ENCODE results near the gene APOO. TPM values are rescaled to one million over a fixed set of nuclear protein-coding genes. Genes with fewer than 3 reads are reported as not detected.

Gene APOO
- polyA plus RNA-seq (2013, experiment 1 of 2): 48.2 TPM
- 54.2 TPM for polyA plus RNA-seq (2013, experiment 2 of 2)

DNA sequence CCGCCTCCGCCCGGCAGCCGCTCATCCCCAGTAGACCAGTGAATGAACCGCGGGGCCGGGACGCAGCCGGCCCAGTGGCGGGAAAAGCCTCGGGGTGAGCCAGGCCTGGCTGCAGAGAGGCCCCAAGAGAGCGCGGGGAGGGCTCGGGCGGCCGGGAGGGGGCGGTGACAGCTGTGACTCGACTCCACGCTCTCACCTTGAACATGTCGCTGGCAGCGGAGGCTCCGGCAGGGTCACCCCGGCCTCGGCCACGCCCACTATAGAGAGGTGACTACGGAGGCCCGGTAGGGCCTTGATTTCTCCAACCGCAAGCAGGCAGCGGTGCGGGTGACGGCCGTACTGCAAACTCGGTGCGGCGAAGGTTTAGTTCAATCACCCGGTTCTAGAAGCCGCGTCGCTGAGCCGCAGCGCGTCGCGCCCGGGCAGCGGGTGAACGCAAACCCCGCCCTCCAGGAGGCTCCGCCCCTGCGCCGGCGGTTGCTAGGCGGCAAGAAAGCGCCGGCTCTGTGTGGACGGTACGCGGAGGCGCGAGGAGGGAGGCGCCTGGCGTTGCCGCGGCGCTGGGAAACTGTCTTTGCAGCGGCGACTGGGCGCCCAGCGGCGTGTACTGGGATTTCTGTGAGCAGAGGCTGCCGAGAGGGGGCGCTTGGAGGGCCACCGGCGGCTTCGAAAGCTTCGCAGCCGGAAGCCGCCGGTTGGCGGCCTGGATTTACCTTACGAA lies at the start of gene APOO, which contains the start of gene CXorf58:
Gene APOO (minus strand): TSS at position 441 of the 721 bp plus-strand sequence. CDS start 236 bp downstream, at position 205.
Gene CXorf58 (plus strand): TSS at position 509 of the 721 bp plus-strand sequence. CDS start 2,297 bp downstream, outside the sequence.
- H2BK15ac ChIP-seq (ENCODE audit: low read depth, poor library complexity, severe bottlenecking): no peak within 1 kb of the TSS
- no peak within 1 kb of the TSS for H2AFZ ChIP-seq (ENCODE audit: low read depth, low read length)
- under 1% methylated on average over 70 of the region's 81 CpGs for WGBS
- DNase-seq: peak; percentile 89
- peak within 1 kb of the TSS; percentile 57 for H3K4me2 ChIP-seq (ENCODE audit: low read length, poor library complexity, severe bottlenecking)
- H3K14ac ChIP-seq (ENCODE audit: low read length in 2 of 2): no peak within 1 kb of the TSS
- H2BK12ac ChIP-seq (ENCODE audit: low read length in 2 of 2): no peak within 1 kb of the TSS
- peak within 1 kb of the TSS; percentile 85 for H3K9ac ChIP-seq (ENCODE audit: low read length)
- H3K36me3 ChIP-seq (ENCODE audit: control insufficient read depth in 1 of 2, insufficient read depth in 2 of 2, low read depth in 1 of 2, low read length in 2 of 2): no peaks in the 10 kb centered on the region
- H3K23ac ChIP-seq (ENCODE audit: low read length in 2 of 2): no peak within 1 kb of the TSS
- no peak within 1 kb of the TSS for H4K91ac ChIP-seq (ENCODE audit: low read length)
- H2AK5ac ChIP-seq (ENCODE audit: low read length, severe bottlenecking): no peak within 1 kb of the TSS
- peak within 1 kb of the TSS; percentile 73 to 78 for H3K4me3 ChIP-seq (ENCODE audit: insufficient read depth in 1 of 2, low read depth in 1 of 2, low read length in 2 of 2)
- H3K9me3 ChIP-seq (ENCODE audit: control insufficient read depth, low read length): no peaks in the 10 kb centered on the region
- H3K79me1 ChIP-seq (replicated peaks; ENCODE audit: low read length, poor library complexity, severe bottlenecking): peaks cover 1% of the 10 kb centered on the region
- H4K8ac ChIP-seq (ENCODE audit: low read length): no peak within 1 kb of the TSS
- H2BK5ac ChIP-seq (ENCODE audit: low read depth, low read length, poor library complexity, severe bottlenecking): no peak within 1 kb of the TSS
- peak within 1 kb of the TSS; percentile 75 for H3K27ac ChIP-seq (ENCODE audit: low read length, poor library complexity, severe bottlenecking)
- H3K4ac ChIP-seq (ENCODE audit: low read depth in 1 of 2, low read length in 2 of 2): no peak within 1 kb of the TSS
- no peaks in the 10 kb centered on the region for H3K4me1 ChIP-seq (ENCODE audit: control insufficient read depth, insufficient read depth, low read depth, low read length)
- H3K27me3 ChIP-seq (ENCODE audit: control insufficient read depth in 1 of 2, insufficient read depth in 1 of 2, low read length in 2 of 2): peaks cover 0 to 4% of the 10 kb centered on the region in 2 experiments
- no peak within 1 kb of the TSS for H2BK120ac ChIP-seq (ENCODE audit: low read depth, low read length)
- H3K18ac ChIP-seq (ENCODE audit: low read depth in 1 of 2, low read length in 2 of 2): peak within 1 kb of the TSS in 1 of 2 experiments; percentile 12

DNA sequence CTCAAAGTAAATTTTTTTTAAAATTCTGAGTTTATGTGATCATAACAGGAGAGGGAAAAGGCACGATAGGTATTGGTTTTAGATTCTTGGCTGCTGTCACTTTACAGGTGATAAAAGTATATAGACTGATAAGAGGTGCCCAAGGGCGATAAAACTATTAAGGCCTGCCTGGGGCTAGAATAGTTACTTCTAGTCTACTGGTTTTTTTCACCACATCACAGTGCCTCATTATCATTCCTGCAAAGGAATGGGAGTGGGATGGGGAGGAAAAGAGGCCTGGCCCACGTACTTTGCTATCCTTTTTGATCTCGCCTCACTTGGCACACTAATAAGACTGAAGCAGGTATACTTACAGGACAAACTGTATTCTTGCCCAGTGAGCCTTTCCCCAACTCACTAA lies 46.7 kb upstream of the APOO start:
- no peak overlapping the region for H2AK5ac ChIP-seq (ENCODE audit: low read length, severe bottlenecking)
- H3K14ac ChIP-seq (ENCODE audit: low read length in 2 of 2): no peak overlapping the region
- no peak overlapping the region for H3K18ac ChIP-seq (ENCODE audit: low read depth in 1 of 2, low read length in 2 of 2)
- H3K4ac ChIP-seq (ENCODE audit: low read depth in 1 of 2, low read length in 2 of 2): no peak overlapping the region
- DNase-seq: no peak
- H3K36me3 ChIP-seq (ENCODE audit: control insufficient read depth in 1 of 2, insufficient read depth in 2 of 2, low read depth in 1 of 2, low read length in 2 of 2): no peaks in the 10 kb centered on the region
- no peak overlapping the region for H2BK120ac ChIP-seq (ENCODE audit: low read depth, low read length)
- H3K9me3 ChIP-seq (ENCODE audit: control insufficient read depth, low read length): no peaks in the 10 kb centered on the region
- H3K27me3 ChIP-seq (ENCODE audit: control insufficient read depth in 1 of 2, insufficient read depth in 1 of 2, low read length in 2 of 2): peaks cover 0 to 6% of the 10 kb centered on the region in 2 experiments
- no peak overlapping the region for H2BK5ac ChIP-seq (ENCODE audit: low read depth, low read length, poor library complexity, severe bottlenecking)
- H3K9ac ChIP-seq (ENCODE audit: low read length): no peak overlapping the region
- H4K8ac ChIP-seq (ENCODE audit: low read length): no peak overlapping the region
- no peaks in the 10 kb centered on the region for H3K79me1 ChIP-seq (replicated peaks; ENCODE audit: low read length, poor library complexity, severe bottlenecking)
- no peak overlapping the region for H3K27ac ChIP-seq (ENCODE audit: low read length, poor library complexity, severe bottlenecking)
- no peak overlapping the region for H3K4me2 ChIP-seq (ENCODE audit: low read length, poor library complexity, severe bottlenecking)
- no peak overlapping the region for H2BK12ac ChIP-seq (ENCODE audit: low read length in 2 of 2)
- H3K23ac ChIP-seq (ENCODE audit: low read length in 2 of 2): no peak overlapping the region
- no peaks in the 10 kb centered on the region for H3K4me1 ChIP-seq (ENCODE audit: control insufficient read depth, insufficient read depth, low read depth, low read length)
- no peak overlapping the region for H4K91ac ChIP-seq (ENCODE audit: low read length)
- WGBS: 67% methylated on average over 3 of the region's 4 CpGs
- no peak overlapping the region for H2AFZ ChIP-seq (ENCODE audit: low read depth, low read length)
- H3K4me3 ChIP-seq (ENCODE audit: insufficient read depth in 1 of 2, low read depth in 1 of 2, low read length in 2 of 2): no peak overlapping the region
- no peak overlapping the region for H2BK15ac ChIP-seq (ENCODE audit: low read depth, poor library complexity, severe bottlenecking)

DNA sequence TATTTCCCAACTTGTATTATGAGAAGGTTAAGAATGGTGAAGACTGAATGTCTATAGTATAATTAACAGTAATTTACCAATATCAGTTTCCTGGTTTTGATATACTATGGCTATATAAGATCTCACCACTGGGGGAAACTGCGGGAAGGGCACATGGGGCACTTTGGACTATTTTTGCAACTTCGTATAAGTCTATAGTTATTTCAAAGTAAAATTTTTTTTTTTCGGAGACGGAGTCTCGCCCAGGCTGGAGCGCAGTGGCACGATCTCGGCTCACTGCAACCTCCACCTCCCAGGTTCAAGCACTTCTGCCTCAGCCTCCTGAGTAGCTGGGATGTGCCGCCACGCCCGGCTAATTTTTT lies 46.2 kb upstream of the APOO start:
- H3K4me3 ChIP-seq (ENCODE audit: insufficient read depth in 1 of 2, low read depth in 1 of 2, low read length in 2 of 2): no peak overlapping the region
- WGBS: 100% methylated on average over 9 of the region's 11 CpGs
- H3K4me1 ChIP-seq (ENCODE audit: control insufficient read depth, insufficient read depth, low read depth, low read length): no peaks in the 10 kb centered on the region

DNA sequence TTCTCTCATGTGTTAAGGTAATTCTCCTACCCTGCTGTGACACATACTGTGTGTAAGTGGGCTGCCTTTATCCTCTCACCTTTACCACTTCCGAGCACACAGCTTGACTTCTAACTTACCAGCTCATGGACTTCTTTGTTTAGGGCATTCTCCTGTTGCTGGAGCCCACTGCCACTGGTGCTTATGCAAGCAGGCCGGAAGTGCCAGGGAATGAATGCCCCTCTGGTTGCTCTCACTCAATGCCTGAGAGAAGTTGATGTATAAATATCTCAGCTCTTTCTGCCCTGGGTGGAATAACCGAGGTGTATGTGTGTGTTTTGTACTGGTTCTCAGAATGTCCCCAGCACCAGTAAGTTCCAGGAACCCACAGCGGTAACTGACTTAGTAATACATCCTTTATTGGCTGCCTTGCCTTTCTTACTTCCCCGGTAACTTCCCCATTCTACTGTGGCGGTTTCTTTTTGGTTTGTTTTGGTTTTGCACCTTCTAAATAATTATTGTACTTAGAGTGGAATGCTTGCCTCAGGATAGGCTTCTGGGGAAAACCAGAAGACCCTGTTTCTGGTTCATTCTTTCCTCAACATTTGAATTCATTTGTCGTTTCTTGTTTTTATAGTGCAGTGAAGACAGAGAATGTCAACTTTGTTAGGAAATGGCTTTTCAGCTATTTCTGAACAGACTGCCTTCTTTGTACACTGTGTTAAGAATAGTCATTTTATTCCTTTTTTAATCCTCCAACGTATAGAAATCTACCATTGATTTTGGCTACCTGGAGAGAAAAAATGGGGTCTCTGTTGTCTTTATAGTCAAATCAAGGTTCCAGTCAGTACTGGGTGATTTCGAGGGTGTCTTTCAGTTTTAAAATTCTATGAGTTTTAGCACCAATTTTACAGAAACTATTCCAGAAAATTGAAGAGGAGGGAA lies 45.5 kb upstream of the APOO start:
- Histone ChIP-seq H3K4me2 (ENCODE audit: low read length, poor library complexity, severe bottlenecking) (no peak overlapping the region), H3K27me3 (ENCODE audit: control insufficient read depth in 1 of 2, insufficient read depth in 1 of 2, low read length in 2 of 2) (peaks cover 0 to 6% of the 10 kb centered on the region in 2 experiments), H3K18ac (ENCODE audit: low read depth in 1 of 2, low read length in 2 of 2) (no peak overlapping the region), H2BK120ac (ENCODE audit: low read depth, low read length) (no peak overlapping the region), H2BK5ac (ENCODE audit: low read depth, low read length, poor library complexity, severe bottlenecking) (no peak overlapping the region), H2AFZ (ENCODE audit: low read depth, low read length) (no peak overlapping the region), H2BK15ac (ENCODE audit: low read depth, poor library complexity, severe bottlenecking) (no peak overlapping the region), H2AK5ac (ENCODE audit: low read length, severe bottlenecking) (no peak overlapping the region), H3K9me3 (ENCODE audit: control insufficient read depth, low read length) (no peaks in the 10 kb centered on the region), H2BK12ac (ENCODE audit: low read length in 2 of 2) (no peak overlapping the region), H4K91ac (ENCODE audit: low read length) (no peak overlapping the region), H3K23ac (ENCODE audit: low read length in 2 of 2) (no peak overlapping the region), H3K79me1 (replicated peaks; ENCODE audit: low read length, poor library complexity, severe bottlenecking) (no peaks in the 10 kb centered on the region), H3K27ac (ENCODE audit: low read length, poor library complexity, severe bottlenecking) (no peak overlapping the region), H3K36me3 (ENCODE audit: control insufficient read depth in 1 of 2, insufficient read depth in 2 of 2, low read depth in 1 of 2, low read length in 2 of 2) (no peaks in the 10 kb centered on the region), H3K4me3 (ENCODE audit: insufficient read depth in 1 of 2, low read depth in 1 of 2, low read length in 2 of 2) (no peak overlapping the region), H4K8ac (ENCODE audit: low read length) (no peak overlapping the region), H3K9ac (ENCODE audit: low read length) (no peak overlapping the region), H3K14ac (ENCODE audit: low read length in 2 of 2) (no peak overlapping the region), H3K4me1 (ENCODE audit: control insufficient read depth, insufficient read depth, low read depth, low read length) (no peaks in the 10 kb centered on the region), H3K4ac (ENCODE audit: low read depth in 1 of 2, low read length in 2 of 2) (peak overlapping the region in 1 of 2 experiments; percentile 15)
- no peak for DNase-seq
- WGBS: 61% methylated on average over 2 of the region's 9 CpGs

More for the DNA sequence above, 46.2 kb upstream of the APOO start:
- no peak overlapping the region for H3K23ac ChIP-seq (ENCODE audit: low read length in 2 of 2)
- H2BK5ac ChIP-seq (ENCODE audit: low read depth, low read length, poor library complexity, severe bottlenecking): no peak overlapping the region
- H4K8ac ChIP-seq (ENCODE audit: low read length): no peak overlapping the region
- no peak overlapping the region for H2BK12ac ChIP-seq (ENCODE audit: low read length in 2 of 2)
- no peak overlapping the region for H3K4ac ChIP-seq (ENCODE audit: low read depth in 1 of 2, low read length in 2 of 2)
- H3K9me3 ChIP-seq (ENCODE audit: control insufficient read depth, low read length): no peaks in the 10 kb centered on the region
- H2BK15ac ChIP-seq (ENCODE audit: low read depth, poor library complexity, severe bottlenecking): no peak overlapping the region
- H2BK120ac ChIP-seq (ENCODE audit: low read depth, low read length): no peak overlapping the region
- H3K27me3 ChIP-seq (ENCODE audit: control insufficient read depth in 1 of 2, insufficient read depth in 1 of 2, low read length in 2 of 2): peaks cover 0 to 6% of the 10 kb centered on the region in 2 experiments
- H3K4me2 ChIP-seq (ENCODE audit: low read length, poor library complexity, severe bottlenecking): no peak overlapping the region
- H3K14ac ChIP-seq (ENCODE audit: low read length in 2 of 2): no peak overlapping the region
- H3K79me1 ChIP-seq (replicated peaks; ENCODE audit: low read length, poor library complexity, severe bottlenecking): no peaks in the 10 kb centered on the region
- no peak overlapping the region for H3K18ac ChIP-seq (ENCODE audit: low read depth in 1 of 2, low read length in 2 of 2)
- H3K27ac ChIP-seq (ENCODE audit: low read length, poor library complexity, severe bottlenecking): no peak overlapping the region
- no peak overlapping the region for H2AK5ac ChIP-seq (ENCODE audit: low read length, severe bottlenecking)
- no peak for DNase-seq
- no peaks in the 10 kb centered on the region for H3K36me3 ChIP-seq (ENCODE audit: control insufficient read depth in 1 of 2, insufficient read depth in 2 of 2, low read depth in 1 of 2, low read length in 2 of 2)
- H4K91ac ChIP-seq (ENCODE audit: low read length): no peak overlapping the region
- H2AFZ ChIP-seq (ENCODE audit: low read depth, low read length): no peak overlapping the region
- H3K9ac ChIP-seq (ENCODE audit: low read length): no peak overlapping the region

All from mesenchymal stem cell (in vitro differentiated cells and primary cell).